Activated CD4-positive, alpha-beta T cell treated with anti-CD3 and anti-CD28 coated beads for 1 hour (primary cell): ENCODE results near the gene METTL9.
"Not testable (repeated sequence)": the region's sequence is repeated elsewhere in the genome, so short reads cannot be mapped to it uniquely, and the experiment has no call there.

ENCODE experiments used
- DNase-seq: peaks from one replicate; pipeline ENCODE4 v3.0.0-alpha.2; 2020

METTL9 gene

GRCh38 chr16:21667575-21667974 is 68.2 kb downstream of the METTL9 start:
- DNase-seq: no peak

- no peak for DNase-seq
These were observed 74.1 kb downstream of the METTL9 start for GRCh38 chr16:21673469-21673868.

GRCh38 chr16:21674456-21674855 is 75.1 kb downstream of the METTL9 start:
- not testable (repeated sequence) for DNase-seq

- DNase-seq: not testable (repeated sequence)
These were observed 81.3 kb downstream of the METTL9 start for GRCh38 chr16:21680714-21681113.

GRCh38 chr16:21683184-21683583 is 83.8 kb downstream of the METTL9 start:
- no peak for DNase-seq

GRCh38 chr16:21684199-21684598 is 84.8 kb downstream of the METTL9 start:
- no peak for DNase-seq

GRCh38 chr16:21685034-21685455 is 85.7 kb downstream of the METTL9 start:
- DNase-seq: no peak

- no peak for DNase-seq
These were observed 89.7 kb downstream of the METTL9 start for GRCh38 chr16:21689107-21689506.

GRCh38 chr16:21690967-21691366 is 91.6 kb downstream of the METTL9 start:
- not testable (repeated sequence) for DNase-seq

- DNase-seq: no peak
These were observed 95.2 kb downstream of the METTL9 start for GRCh38 chr16:21694609-21695008.

- DNase-seq: no peak
These were observed 97.7 kb downstream of the METTL9 start for GRCh38 chr16:21697032-21697431.

- DNase-seq: no peak
These were observed 99.0 kb downstream of the METTL9 start for GRCh38 chr16:21698169-21699032.

GRCh38 chr16:21701271-21701670 is 101.9 kb downstream of the METTL9 start:
- DNase-seq: no peak

GRCh38 chr16:21702276-21702675 is 102.9 kb downstream of the METTL9 start:
- DNase-seq: no peak

GRCh38 chr16:21703156-21703555 is 103.8 kb downstream of the METTL9 start:
- DNase-seq: no peak

- no peak for DNase-seq
These were observed 104.3 kb downstream of the METTL9 start for GRCh38 chr16:21703589-21704174.

- no peak for DNase-seq
These were observed 104.9 kb downstream of the METTL9 start for GRCh38 chr16:21704266-21704665.

GRCh38 chr16:21704733-21705132 is 105.4 kb downstream of the METTL9 start:
- no peak for DNase-seq
